ENCODE results near the gene TNRC6C. TPM values are rescaled to one million over a fixed set of nuclear protein-coding genes. Genes with fewer than 3 reads are reported as not detected.

The TNRC6C gene
- total RNA-seq, 2 experiments from 2014 or later = 50.7 to 57.3 TPM

GRCh38 chr17:78103311-78103710 lies 144.8 kb downstream of the TNRC6C start:
- Histone ChIP-seq H3K27ac (ENCODE audit: low read depth in 1 of 2, low read length in 2 of 2) (no peak overlapping the region), H3K4me3 (ENCODE audit: low read length) (no peak overlapping the region), H3K27me3 (ENCODE audit: control insufficient read depth in 1 of 2, insufficient read depth in 2 of 2, low read length in 2 of 2) (no peaks in the 10 kb centered on the region), H3K9me3 (ENCODE audit: control insufficient read depth in 1 of 2, insufficient read depth in 1 of 2, low read length in 2 of 2) (peaks cover 0 to 5% of the 10 kb centered on the region in 2 experiments), H3K36me3 (ENCODE audit: insufficient read depth, low read length) (peaks cover 79% of the 10 kb centered on the region), H3K4me1 (ENCODE audit: insufficient read depth, low read length) (peaks cover 5% of the 10 kb centered on the region)
- Mint-ChIP-seq H3K36me3 (ENCODE audit: low read depth) (peaks cover 78% of the 10 kb centered on the region), H3K9me3 (no peaks in the 10 kb centered on the region), H3K27me3 (no peaks in the 10 kb centered on the region), H3K4me3 (no peak overlapping the region), H3K4me1 (ENCODE audit: low read depth) (peaks cover 13% of the 10 kb centered on the region), H3K27ac (no peak overlapping the region)
- intact Hi-C loops (cut with DNase I, micrococcal nuclease) = no loop called here
- ATAC-seq (ENCODE audit: poor library complexity) (no peak), DNase-seq (no peak)
- TF ChIP-seq CTCF (IDR thresholded peaks at IDR 0.05) = no peak
- ChIA-PET POLR2A (no interaction called here), CTCF (no interaction called here)

GRCh38 chr17:78104540-78104941 lies 146.0 kb downstream of the TNRC6C start:
- no peaks in the 10 kb centered on the region for H3K27me3 ChIP-seq (ENCODE audit: control insufficient read depth in 1 of 2, insufficient read depth in 2 of 2, low read length in 2 of 2)
- H3K4me3 ChIP-seq (ENCODE audit: low read length) = no peak overlapping the region
- peaks cover 17% of the 10 kb centered on the region for H3K4me1 Mint-ChIP-seq (ENCODE audit: low read depth)
- no peak overlapping the region for H3K27ac Mint-ChIP-seq
- DNase-seq = no peak
- H3K36me3 Mint-ChIP-seq (ENCODE audit: low read depth) = peaks cover 67% of the 10 kb centered on the region
- no peak overlapping the region for H3K4me3 Mint-ChIP-seq
- ATAC-seq (ENCODE audit: poor library complexity) = no peak
- no peaks in the 10 kb centered on the region for H3K27me3 Mint-ChIP-seq
- peaks cover 8% of the 10 kb centered on the region for H3K4me1 ChIP-seq (ENCODE audit: insufficient read depth, low read length)
- no peaks in the 10 kb centered on the region for H3K9me3 Mint-ChIP-seq
- CTCF ChIA-PET = no interaction called here
- no peak overlapping the region for H3K27ac ChIP-seq (ENCODE audit: low read depth in 1 of 2, low read length in 2 of 2)
- POLR2A ChIA-PET = no interaction called here
- TF ChIP-seq CTCF (IDR thresholded peaks at IDR 0.05) = no peak
- intact Hi-C loops (cut with DNase I, micrococcal nuclease) = no loop called here
- H3K36me3 ChIP-seq (ENCODE audit: insufficient read depth, low read length) = peaks cover 79% of the 10 kb centered on the region
- no peaks in the 10 kb centered on the region for H3K9me3 ChIP-seq (ENCODE audit: control insufficient read depth in 1 of 2, insufficient read depth in 1 of 2, low read length in 2 of 2)

GRCh38 chr17:78105101-78105500 lies 146.6 kb downstream of the TNRC6C start:
- TF ChIP-seq CTCF (IDR thresholded peaks at IDR 0.05) = no peak
- H3K4me3 ChIP-seq (ENCODE audit: low read length) = no peak overlapping the region
- H3K27ac Mint-ChIP-seq = no peak overlapping the region
- H3K4me1 Mint-ChIP-seq (ENCODE audit: low read depth) = peaks cover 17% of the 10 kb centered on the region
- H3K27me3 Mint-ChIP-seq = no peaks in the 10 kb centered on the region
- intact Hi-C loops (cut with DNase I, micrococcal nuclease) = no loop called here
- CTCF ChIA-PET = interaction anchor here (1.6 kb wide), 1 partner anchor 20 kb away, joined by 4 read pairs; no protein-coding TSS in a partner anchor
- peaks cover 8% of the 10 kb centered on the region for H3K4me1 ChIP-seq (ENCODE audit: insufficient read depth, low read length)
- H3K27me3 ChIP-seq (ENCODE audit: control insufficient read depth in 1 of 2, insufficient read depth in 2 of 2, low read length in 2 of 2) = no peaks in the 10 kb centered on the region
- no peaks in the 10 kb centered on the region for H3K9me3 Mint-ChIP-seq
- DNase-seq (no peak), ATAC-seq (ENCODE audit: poor library complexity) (no peak)
- no peak overlapping the region for H3K27ac ChIP-seq (ENCODE audit: low read depth in 1 of 2, low read length in 2 of 2)
- POLR2A ChIA-PET = interaction anchor here (1.6 kb wide), 1 partner anchor 39 kb away, joined by 4 read pairs; no protein-coding TSS in a partner anchor
- H3K36me3 Mint-ChIP-seq (ENCODE audit: low read depth) = peaks cover 65% of the 10 kb centered on the region
- peaks cover 79% of the 10 kb centered on the region for H3K36me3 ChIP-seq (ENCODE audit: insufficient read depth, low read length)
- H3K9me3 ChIP-seq (ENCODE audit: control insufficient read depth in 1 of 2, insufficient read depth in 1 of 2, low read length in 2 of 2) = no peaks in the 10 kb centered on the region
- no peak overlapping the region for H3K4me3 Mint-ChIP-seq

Data from CD4-positive, alpha-beta T cell (primary cell).